Ectodermal cell (in vitro differentiated cells): ENCODE data around the gene NEBL.

Source experiments
- H3K27ac ChIP-seq: 2 replicates; pipeline ENCODE4 v1.7.0; 2013; ENCODE audit warnings: mild to moderate bottlenecking, low read depth, low read length; ENCODE audit not compliant: insufficient read depth, poor library complexity, severe bottlenecking
- H3K27me3 ChIP-seq: 2 replicates; pipeline ENCODE4 v1.7.0; 2013; ENCODE audit warnings: mild to moderate bottlenecking, low read length; ENCODE audit not compliant: insufficient read depth, control insufficient read depth, poor library complexity, severe bottlenecking
- H3K36me3 ChIP-seq: one replicate; pipeline ENCODE4 v1.7.0; 2013; ENCODE audit warnings: low read length; ENCODE audit not compliant: control insufficient read depth, insufficient read depth
- H3K4me1 ChIP-seq: one replicate; pipeline ENCODE4 v1.7.0; 2013; ENCODE audit warnings: low read length; ENCODE audit not compliant: control insufficient read depth, insufficient read depth
- H3K4me3 ChIP-seq: 2 replicates; pipeline ENCODE4 v1.7.0; 2013; ENCODE audit warnings: low read depth, low read length, control low read depth; ENCODE audit not compliant: insufficient read depth
- H3K9me3 ChIP-seq: 2 replicates; pipeline ENCODE4 v1.7.0; 2013; ENCODE audit warnings: mild to moderate bottlenecking, low read length, moderate library complexity; ENCODE audit not compliant: control insufficient read depth
- WGBS, 2 experiments: methylation state at CpG; one replicate each; pipeline ENCODE4 v1.1.7; 2013; ENCODE audit warnings: missing lambda C conversion rate in 2 of 2; 5-methylcytosine and 5-hydroxymethylcytosine counted together

Gene NEBL

GRCh38 chr10:20841419-20841818 is 55.7 kb downstream of the NEBL start:
- WGBS, 2 experiments, result 93 to 98% methylated on average over 2 of the region's 2 CpGs
- Histone ChIP-seq H3K4me3 (no peak overlapping the region), H3K36me3 (peaks cover 10% of the 10 kb centered on the region), H3K4me1 (no peaks in the 10 kb centered on the region), H3K27ac (no peak overlapping the region), H3K9me3 (no peaks in the 10 kb centered on the region), H3K27me3 (no peaks in the 10 kb centered on the region)

DNA sequence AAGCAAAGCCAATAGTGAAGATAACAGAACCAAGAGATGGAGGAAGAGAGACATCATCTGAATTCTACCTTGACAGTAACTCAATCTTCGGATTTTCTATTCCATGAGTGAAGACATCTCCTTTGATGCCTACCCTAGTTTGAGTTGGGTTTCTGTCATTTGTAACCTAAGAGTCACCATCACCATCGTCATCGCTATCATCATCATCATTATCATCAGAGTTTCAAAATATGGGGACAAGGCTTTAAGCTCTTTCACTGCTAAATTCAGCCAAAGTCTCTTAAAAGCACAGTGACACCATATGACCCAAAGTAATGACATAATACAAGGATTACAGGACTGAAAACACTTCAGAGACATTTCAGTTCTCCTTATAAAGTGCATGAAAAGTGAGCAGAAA is 57.2 kb downstream of the NEBL start:
- Histone ChIP-seq H3K4me3 (no peak overlapping the region), H3K36me3 (peaks cover 10% of the 10 kb centered on the region), H3K27ac (no peak overlapping the region), H3K4me1 (no peaks in the 10 kb centered on the region), H3K27me3 (no peaks in the 10 kb centered on the region), H3K9me3 (no peaks in the 10 kb centered on the region)
- WGBS, 2 experiments, result 91 to 95% methylated on average over 3 of the region's 3 CpGs

DNA sequence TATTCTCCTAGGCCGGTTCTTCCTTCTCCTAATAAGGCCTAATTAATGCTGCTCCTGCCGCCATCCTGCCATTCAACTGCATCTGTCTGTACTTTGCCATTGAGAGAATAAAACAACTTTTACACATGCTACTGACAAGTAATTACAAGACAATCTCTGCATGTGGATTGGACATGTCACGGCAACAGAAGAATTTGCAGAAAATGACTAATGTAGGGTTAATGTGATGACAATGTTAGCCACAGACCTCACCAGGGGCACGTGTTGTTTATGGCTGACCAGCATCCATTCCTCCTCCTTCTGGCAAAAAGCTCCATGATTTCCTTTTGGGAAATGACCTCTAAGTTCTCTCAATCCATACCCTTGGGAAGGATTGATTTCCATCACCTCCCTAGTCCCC is 58.0 kb downstream of the NEBL start:
- H3K36me3 ChIP-seq, result peaks cover 10% of the 10 kb centered on the region
- no peaks in the 10 kb centered on the region for H3K27me3 ChIP-seq
- H3K4me3 ChIP-seq, result no peak overlapping the region
- no peaks in the 10 kb centered on the region for H3K4me1 ChIP-seq
- no peaks in the 10 kb centered on the region for H3K9me3 ChIP-seq
- no peak overlapping the region for H3K27ac ChIP-seq
- WGBS, 2 experiments, result 91 to 94% methylated on average over 4 of the region's 4 CpGs

DNA sequence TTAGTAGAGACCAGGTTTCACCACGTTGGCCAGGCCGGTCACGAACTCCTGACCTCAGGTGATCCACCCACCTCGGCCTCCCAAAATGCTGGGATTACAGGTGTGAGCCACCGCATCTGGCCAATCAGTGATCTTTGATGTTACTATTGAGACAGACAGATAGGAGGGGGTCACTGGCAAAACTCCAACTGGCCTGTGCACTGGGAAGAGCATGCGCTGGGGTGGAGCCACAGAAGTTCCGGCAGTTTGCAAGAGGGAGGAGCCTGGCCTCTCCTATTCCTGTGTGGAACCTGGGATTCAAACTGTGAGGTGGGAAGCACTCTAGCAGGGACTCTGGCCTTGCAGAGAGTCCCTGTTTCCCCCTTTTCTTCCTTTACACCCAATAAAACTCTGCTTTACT is 60.7 kb downstream of the NEBL start:
- Histone ChIP-seq H3K4me1 (no peaks in the 10 kb centered on the region), H3K9me3 (no peaks in the 10 kb centered on the region), H3K27ac (no peak overlapping the region), H3K4me3 (no peak overlapping the region), H3K36me3 (peaks cover 9% of the 10 kb centered on the region), H3K27me3 (no peaks in the 10 kb centered on the region)
- WGBS, 2 experiments, result 92 to 95% methylated on average over 7 of the region's 7 CpGs

DNA sequence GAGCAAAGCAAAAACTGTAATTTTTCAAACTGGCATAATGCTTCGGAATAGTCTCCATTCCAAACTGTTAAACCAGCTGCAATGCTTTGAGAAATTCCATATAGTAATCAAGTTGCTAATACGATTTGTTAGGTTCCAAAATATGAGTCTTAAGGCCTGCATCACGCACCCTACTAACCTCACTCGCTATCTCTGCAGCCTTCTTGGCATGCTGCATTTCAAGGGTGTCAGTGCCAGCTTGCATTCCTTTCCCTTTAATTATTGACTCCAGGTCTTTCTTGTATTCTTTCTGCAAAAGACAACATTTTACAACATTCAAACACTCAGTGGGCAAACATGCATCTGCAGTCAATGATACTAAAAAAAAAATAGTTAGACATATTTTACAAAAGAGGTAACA is 61.8 kb downstream of the NEBL start:
- Histone ChIP-seq H3K4me1 (no peaks in the 10 kb centered on the region), H3K4me3 (no peak overlapping the region), H3K9me3 (no peaks in the 10 kb centered on the region), H3K27me3 (no peaks in the 10 kb centered on the region), H3K36me3 (peaks cover 7% of the 10 kb centered on the region), H3K27ac (no peak overlapping the region)
- WGBS, 2 experiments, result 92 to 93% methylated on average over 4 of the region's 4 CpGs

DNA sequence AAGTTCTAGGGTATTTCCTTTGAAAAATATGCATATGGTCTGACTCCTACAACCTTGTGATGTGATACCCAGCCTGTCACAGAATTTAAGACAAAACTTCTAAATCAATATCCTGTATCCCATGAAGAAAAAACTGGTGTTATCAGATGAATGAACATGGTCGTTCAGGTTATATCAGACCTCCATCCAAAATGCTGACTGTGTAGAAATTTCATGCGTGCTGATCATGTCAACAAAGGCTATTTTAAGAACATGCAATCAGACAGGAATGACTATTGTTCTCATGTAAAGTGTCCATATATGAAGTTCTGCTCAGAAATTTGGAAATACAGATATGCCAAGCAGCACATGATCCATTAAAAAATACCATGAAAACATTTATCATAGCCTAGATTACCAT is 62.3 kb downstream of the NEBL start:
- WGBS, 2 experiments, result 89 to 98% methylated on average over 2 of the region's 2 CpGs
- Histone ChIP-seq H3K27me3 (no peaks in the 10 kb centered on the region), H3K36me3 (peaks cover 10% of the 10 kb centered on the region)

DNA sequence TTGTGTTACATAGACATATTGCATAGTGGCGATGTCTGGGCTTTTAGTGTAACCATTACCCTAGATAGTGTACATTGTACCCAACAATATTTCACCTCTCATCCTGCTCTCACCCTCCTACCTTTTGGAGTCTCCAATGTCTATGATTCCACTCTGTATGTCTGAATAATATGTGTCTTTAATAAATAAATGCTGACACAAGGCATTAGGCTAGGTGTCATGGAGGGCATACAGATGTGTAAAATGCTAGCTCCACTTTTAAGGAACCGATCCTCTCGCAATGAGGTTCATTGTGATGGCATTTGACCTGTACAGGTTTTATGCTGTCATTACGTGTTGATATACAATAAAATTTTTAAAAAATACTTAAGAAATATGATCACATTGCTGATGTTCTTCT is 74.3 kb downstream of the NEBL start:
- Histone ChIP-seq H3K9me3 (no peaks in the 10 kb centered on the region), H3K36me3 (no peaks in the 10 kb centered on the region), H3K4me3 (no peak overlapping the region), H3K27me3 (no peaks in the 10 kb centered on the region), H3K27ac (no peak overlapping the region), H3K4me1 (no peaks in the 10 kb centered on the region)
- 95 to 99% methylated on average over 3 to 4 of the region's 4 CpGs for WGBS, 2 experiments

More for the DNA sequence above, 62.3 kb downstream of the NEBL start:
- Histone ChIP-seq H3K4me1 (no peaks in the 10 kb centered on the region), H3K4me3 (no peak overlapping the region), H3K9me3 (no peaks in the 10 kb centered on the region), H3K27ac (no peak overlapping the region)

- H3K27me3 ChIP-seq, result no peaks in the 10 kb centered on the region
- no peaks in the 10 kb centered on the region for H3K9me3 ChIP-seq
- no peaks in the 10 kb centered on the region for H3K4me1 ChIP-seq
- 95 to 96% methylated on average over 5 of the region's 5 CpGs for WGBS, 2 experiments
- H3K27ac ChIP-seq, result no peak overlapping the region
- no peaks in the 10 kb centered on the region for H3K36me3 ChIP-seq
- no peak overlapping the region for H3K4me3 ChIP-seq
These were observed 79.5 kb downstream of the NEBL start for GRCh38 chr10:20817646-20818045.

GRCh38 chr10:20817116-20817515 is 80.0 kb downstream of the NEBL start:
- Histone ChIP-seq H3K4me3 (no peak overlapping the region), H3K27ac (no peak overlapping the region), H3K27me3 (no peaks in the 10 kb centered on the region), H3K36me3 (no peaks in the 10 kb centered on the region), H3K4me1 (no peaks in the 10 kb centered on the region), H3K9me3 (no peaks in the 10 kb centered on the region)
- 89 to 91% methylated on average over 3 of the region's 3 CpGs for WGBS, 2 experiments

DNA sequence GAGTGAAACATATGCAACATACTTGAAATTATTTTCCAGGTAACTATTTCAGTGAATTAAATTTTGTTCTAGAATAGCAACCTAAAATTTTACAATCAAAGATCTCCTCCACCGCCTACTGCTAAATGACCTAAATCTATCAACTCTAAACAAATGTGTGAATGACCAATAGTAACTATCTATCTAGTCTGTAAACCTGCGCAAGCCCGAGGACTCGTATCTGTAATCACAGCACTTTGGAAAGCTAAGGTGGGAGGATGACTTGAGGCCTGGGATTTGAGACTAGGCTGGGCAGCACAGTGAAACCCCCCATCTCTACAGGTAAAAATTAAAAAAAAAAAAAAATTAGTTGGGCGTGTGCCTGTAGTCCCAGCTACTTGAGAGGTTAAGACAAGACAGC is 83.0 kb downstream of the NEBL start:
- Histone ChIP-seq H3K27ac (no peak overlapping the region), H3K27me3 (no peaks in the 10 kb centered on the region), H3K4me1 (no peaks in the 10 kb centered on the region), H3K9me3 (no peaks in the 10 kb centered on the region), H3K4me3 (no peak overlapping the region), H3K36me3 (no peaks in the 10 kb centered on the region)
- WGBS, 2 experiments, result 89 to 94% methylated on average over 5 of the region's 5 CpGs

DNA sequence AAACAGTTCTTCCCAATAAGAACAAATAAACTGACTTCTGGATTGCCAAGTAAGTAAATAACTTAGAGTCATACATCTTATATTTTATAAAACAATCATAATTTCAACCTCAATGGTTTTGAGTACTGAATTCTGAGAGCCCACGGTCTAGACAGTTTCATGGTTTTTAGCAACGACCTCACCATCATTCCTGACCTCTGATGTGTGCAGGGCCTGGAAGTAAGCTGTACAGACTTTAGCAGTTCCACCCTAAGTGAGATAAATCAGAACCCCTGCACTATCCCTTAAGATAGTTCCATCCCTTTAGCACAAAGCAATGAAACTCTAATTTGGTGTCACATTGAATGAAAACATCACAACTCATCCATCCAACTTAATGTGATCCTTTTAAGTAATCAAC is 86.0 kb downstream of the NEBL start:
- H3K27me3 ChIP-seq, result no peaks in the 10 kb centered on the region
- no peaks in the 10 kb centered on the region for H3K36me3 ChIP-seq
- H3K9me3 ChIP-seq, result no peaks in the 10 kb centered on the region
- WGBS, 2 experiments, result 92 to 95% methylated on average over 2 of the region's 2 CpGs
- H3K27ac ChIP-seq, result no peak overlapping the region
- H3K4me1 ChIP-seq, result no peaks in the 10 kb centered on the region
- no peak overlapping the region for H3K4me3 ChIP-seq
